ENCODE measurements around the gene CKLF.

The CKLF gene

DNA sequence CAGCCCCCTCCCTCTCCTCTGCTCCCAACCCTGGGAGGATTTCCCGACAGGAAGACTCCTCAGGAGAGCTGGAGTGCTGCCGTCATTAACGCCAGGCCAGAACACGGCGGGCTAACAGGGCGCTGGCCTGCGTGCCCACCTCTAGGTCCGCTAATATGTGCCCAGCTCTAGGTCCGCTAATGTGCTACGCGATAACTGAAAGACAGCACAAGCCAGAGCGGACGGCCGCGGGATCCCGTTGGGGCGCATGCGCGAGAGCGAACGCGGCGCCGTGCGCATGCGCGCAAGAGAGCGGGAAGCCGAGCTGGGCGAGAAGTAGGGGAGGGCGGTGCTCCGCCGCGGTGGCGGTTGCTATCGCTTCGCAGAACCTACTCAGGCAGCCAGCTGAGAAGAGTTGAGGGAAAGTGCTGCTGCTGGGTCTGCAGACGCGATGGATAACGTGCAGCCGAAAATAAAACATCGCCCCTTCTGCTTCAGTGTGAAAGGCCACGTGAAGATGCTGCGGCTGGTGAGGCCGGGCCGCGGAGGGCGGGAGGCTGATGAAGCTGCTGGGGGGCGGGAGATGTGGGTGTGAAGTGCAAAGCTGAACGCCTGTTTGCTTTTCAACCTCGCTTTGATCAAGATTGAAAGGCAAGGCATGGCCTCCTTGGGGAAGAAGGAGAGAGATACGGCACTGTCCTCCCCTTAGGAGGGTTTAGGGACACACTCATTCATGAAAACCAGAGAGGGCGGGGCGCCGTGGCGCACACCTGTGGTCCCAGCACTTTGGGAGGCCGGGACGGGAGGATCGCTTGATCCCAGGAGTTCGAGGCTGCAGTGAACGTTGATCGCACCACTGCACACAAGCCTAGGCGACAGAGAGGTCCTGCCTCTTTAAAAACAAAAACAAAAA, at the start of gene CKLF:
Gene CKLF (plus strand): TSS at position 291 of the 892 bp plus-strand sequence. CDS start 140 bp downstream, at position 431.
- H3K4me1 ChIP-seq (ENCODE audit: control insufficient read depth, insufficient read depth, low read length): 0 out of 2 replicates have a peak, but pooled peaks cover 2% of the 10 kb centered on the region
- WGBS (ENCODE audit: insufficient coverage, insufficient read length): no CpG with 5 or more reads among the region's 63 CpGs
- peak within 1 kb of the TSS; percentile 33; the same call in 1 of the 2 replicates for H3K4me3 ChIP-seq (ENCODE audit: low read length)

GRCh38 chr16:66503030-66503429, 49.3 kb upstream of the CKLF start:
- H3K36me3 ChIP-seq (ENCODE audit: control insufficient read depth, insufficient read depth, low read length): no peaks in the 10 kb centered on the region
- H3K27me3 ChIP-seq (ENCODE audit: control insufficient read depth, insufficient read depth, low read length): no peaks in the 10 kb centered on the region
- WGBS (ENCODE audit: insufficient coverage, insufficient read length): no CpG with 5 or more reads among the region's 2 CpGs
- H3K4me1 ChIP-seq (ENCODE audit: control insufficient read depth, insufficient read depth, low read length): no peaks in the 10 kb centered on the region
- DNase-seq (ENCODE audit: low read depth, low spot score): no peak
- no peak overlapping the region for H3K4me3 ChIP-seq (ENCODE audit: low read length)
- no peak overlapping the region for H3K27ac ChIP-seq (ENCODE audit: low read length)
- no peaks in the 10 kb centered on the region for H3K9me3 ChIP-seq (ENCODE audit: control insufficient read depth, insufficient read depth, low read length)

More for the DNA sequence above, at the start of gene CKLF:
- Histone ChIP-seq H3K27ac (ENCODE audit: low read length) (no peak within 1 kb of the TSS), H3K9me3 (ENCODE audit: control insufficient read depth, insufficient read depth, low read length) (no peaks in the 10 kb centered on the region), H3K36me3 (ENCODE audit: control insufficient read depth, insufficient read depth, low read length) (no peaks in the 10 kb centered on the region), H3K27me3 (ENCODE audit: control insufficient read depth, insufficient read depth, low read length) (no peaks in the 10 kb centered on the region; the same call in 1 of the 2 replicates)
- peak; percentile 60 for DNase-seq (ENCODE audit: low read depth, low spot score)

GRCh38 chr16:66503612-66504011, 48.8 kb upstream of the CKLF start:
- Histone ChIP-seq H3K4me3 (ENCODE audit: low read length) (no peak overlapping the region), H3K4me1 (ENCODE audit: control insufficient read depth, insufficient read depth, low read length) (no peaks in the 10 kb centered on the region), H3K9me3 (ENCODE audit: control insufficient read depth, insufficient read depth, low read length) (no peaks in the 10 kb centered on the region), H3K36me3 (ENCODE audit: control insufficient read depth, insufficient read depth, low read length) (no peaks in the 10 kb centered on the region), H3K27me3 (ENCODE audit: control insufficient read depth, insufficient read depth, low read length) (no peaks in the 10 kb centered on the region), H3K27ac (ENCODE audit: low read length) (no peak overlapping the region)
- no CpG with 5 or more reads among the region's 3 CpGs for WGBS (ENCODE audit: insufficient coverage, insufficient read length)
- DNase-seq (ENCODE audit: low read depth, low spot score): no peak

- no peaks in the 10 kb centered on the region for H3K27me3 ChIP-seq (ENCODE audit: control insufficient read depth, insufficient read depth, low read length)
- no peaks in the 10 kb centered on the region for H3K9me3 ChIP-seq (ENCODE audit: control insufficient read depth, insufficient read depth, low read length)
- H3K4me3 ChIP-seq (ENCODE audit: low read length): no peak overlapping the region
- H3K36me3 ChIP-seq (ENCODE audit: control insufficient read depth, insufficient read depth, low read length): no peaks in the 10 kb centered on the region
- DNase-seq (ENCODE audit: low read depth, low spot score): no peak
- WGBS (ENCODE audit: insufficient coverage, insufficient read length): no CpG with 5 or more reads among the region's 4 CpGs
- H3K27ac ChIP-seq (ENCODE audit: low read length): no peak overlapping the region
- no peaks in the 10 kb centered on the region for H3K4me1 ChIP-seq (ENCODE audit: control insufficient read depth, insufficient read depth, low read length)
These were observed 44.6 kb upstream of the CKLF start for GRCh38 chr16:66507731-66508239.

DNA sequence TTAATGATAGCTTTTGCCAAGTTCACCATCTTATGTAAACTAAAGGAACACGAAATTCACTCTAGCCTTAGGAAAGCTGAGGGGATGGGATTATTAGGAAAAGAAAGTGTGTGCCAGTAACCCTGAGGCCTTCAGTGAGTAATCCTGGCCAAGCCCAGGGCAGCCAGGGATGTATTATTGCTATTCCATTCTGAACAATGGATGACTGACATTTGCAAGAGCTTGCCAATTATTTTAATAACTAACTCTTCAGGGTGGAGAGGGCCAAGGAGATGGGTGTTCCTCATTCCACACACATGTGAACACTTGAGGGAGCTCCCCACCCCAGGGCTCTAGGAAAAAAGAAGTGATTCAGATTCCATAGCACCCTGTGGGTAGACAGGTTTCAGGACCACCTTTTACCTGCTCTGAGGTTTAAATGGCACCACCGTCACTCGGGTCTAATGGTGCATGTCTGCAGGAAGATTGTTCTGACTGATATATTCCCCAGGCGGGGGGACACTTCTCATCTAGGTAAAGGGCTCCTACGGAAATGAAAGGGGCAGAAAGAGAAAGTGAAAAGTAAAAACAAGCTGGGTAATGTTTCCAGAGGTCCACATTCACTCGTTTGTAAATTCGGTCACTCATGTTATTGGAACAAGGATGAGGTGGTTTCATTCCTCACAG, 44.0 kb upstream of the CKLF start:
- no peak for DNase-seq (ENCODE audit: low read depth, low spot score)
- Histone ChIP-seq H3K36me3 (ENCODE audit: control insufficient read depth, insufficient read depth, low read length) (no peaks in the 10 kb centered on the region), H3K27ac (ENCODE audit: low read length) (no peak overlapping the region), H3K9me3 (ENCODE audit: control insufficient read depth, insufficient read depth, low read length) (no peaks in the 10 kb centered on the region), H3K4me3 (ENCODE audit: low read length) (no peak overlapping the region), H3K4me1 (ENCODE audit: control insufficient read depth, insufficient read depth, low read length) (no peaks in the 10 kb centered on the region), H3K27me3 (ENCODE audit: control insufficient read depth, insufficient read depth, low read length) (no peaks in the 10 kb centered on the region)
- no CpG with 5 or more reads among the region's 7 CpGs for WGBS (ENCODE audit: insufficient coverage, insufficient read length)

DNA sequence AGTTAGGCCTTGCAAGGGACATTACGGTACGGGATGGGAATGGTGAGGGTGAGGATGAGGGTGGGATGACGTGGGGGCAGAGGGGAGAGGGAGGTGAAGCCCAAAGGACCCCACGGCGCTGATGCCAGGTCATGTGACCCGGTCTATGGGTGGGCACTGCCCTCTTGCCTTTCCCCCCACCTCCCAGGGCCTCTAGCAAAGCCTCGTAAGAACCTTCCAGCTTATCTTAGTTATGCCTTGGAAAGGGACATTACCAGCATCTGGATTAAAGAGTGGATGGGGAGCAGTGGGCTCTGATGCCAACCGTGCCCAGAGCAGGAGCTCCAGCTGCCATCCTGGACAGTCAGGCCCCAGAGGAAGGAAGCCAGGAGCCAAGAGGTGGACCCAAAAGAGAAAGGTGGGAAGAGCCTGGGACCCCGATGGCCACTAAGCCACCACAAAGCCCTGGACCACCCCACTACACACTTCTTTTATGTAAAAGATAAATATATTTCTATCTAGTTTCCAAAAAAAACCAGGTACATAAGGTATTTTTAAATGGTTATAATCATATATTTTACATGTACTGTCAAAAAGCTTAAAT, 43.4 kb upstream of the CKLF start:
- H3K4me3 ChIP-seq (ENCODE audit: low read length): no peak overlapping the region
- DNase-seq (ENCODE audit: low read depth, low spot score): no peak
- no peak overlapping the region for H3K27ac ChIP-seq (ENCODE audit: low read length)
- no peaks in the 10 kb centered on the region for H3K9me3 ChIP-seq (ENCODE audit: control insufficient read depth, insufficient read depth, low read length)
- no peaks in the 10 kb centered on the region for H3K36me3 ChIP-seq (ENCODE audit: control insufficient read depth, insufficient read depth, low read length)
- no CpG with 5 or more reads among the region's 9 CpGs for WGBS (ENCODE audit: insufficient coverage, insufficient read length)
- no peaks in the 10 kb centered on the region for H3K4me1 ChIP-seq (ENCODE audit: control insufficient read depth, insufficient read depth, low read length)
- H3K27me3 ChIP-seq (ENCODE audit: control insufficient read depth, insufficient read depth, low read length): no peaks in the 10 kb centered on the region

GRCh38 chr16:66509576-66509975, 42.8 kb upstream of the CKLF start:
- no peak overlapping the region for H3K27ac ChIP-seq (ENCODE audit: low read length)
- no peaks in the 10 kb centered on the region for H3K4me1 ChIP-seq (ENCODE audit: control insufficient read depth, insufficient read depth, low read length)
- H3K27me3 ChIP-seq (ENCODE audit: control insufficient read depth, insufficient read depth, low read length): no peaks in the 10 kb centered on the region
- DNase-seq (ENCODE audit: low read depth, low spot score): no peak
- no peak overlapping the region for H3K4me3 ChIP-seq (ENCODE audit: low read length)
- no peaks in the 10 kb centered on the region for H3K36me3 ChIP-seq (ENCODE audit: control insufficient read depth, insufficient read depth, low read length)
- no CpG with 5 or more reads among the region's 5 CpGs for WGBS (ENCODE audit: insufficient coverage, insufficient read length)
- H3K9me3 ChIP-seq (ENCODE audit: control insufficient read depth, insufficient read depth, low read length): no peaks in the 10 kb centered on the region

GRCh38 chr16:66510298-66510697, 42.1 kb upstream of the CKLF start:
- Histone ChIP-seq H3K4me3 (ENCODE audit: low read length) (no peak overlapping the region), H3K27ac (ENCODE audit: low read length) (no peak overlapping the region), H3K27me3 (ENCODE audit: control insufficient read depth, insufficient read depth, low read length) (no peaks in the 10 kb centered on the region), H3K4me1 (ENCODE audit: control insufficient read depth, insufficient read depth, low read length) (no peaks in the 10 kb centered on the region), H3K9me3 (ENCODE audit: control insufficient read depth, insufficient read depth, low read length) (no peaks in the 10 kb centered on the region), H3K36me3 (ENCODE audit: control insufficient read depth, insufficient read depth, low read length) (no peaks in the 10 kb centered on the region)
- DNase-seq (ENCODE audit: low read depth, low spot score): no peak
- WGBS (ENCODE audit: insufficient coverage, insufficient read length): no CpG with 5 or more reads among the region's 5 CpGs

- no peak for DNase-seq (ENCODE audit: low read depth, low spot score)
- WGBS (ENCODE audit: insufficient coverage, insufficient read length): no CpG with 5 or more reads among the region's 12 CpGs
- Histone ChIP-seq H3K36me3 (ENCODE audit: control insufficient read depth, insufficient read depth, low read length) (no peaks in the 10 kb centered on the region), H3K4me3 (ENCODE audit: low read length) (no peak overlapping the region), H3K27ac (ENCODE audit: low read length) (no peak overlapping the region), H3K9me3 (ENCODE audit: control insufficient read depth, insufficient read depth, low read length) (no peaks in the 10 kb centered on the region), H3K4me1 (ENCODE audit: control insufficient read depth, insufficient read depth, low read length) (peaks cover 2% of the 10 kb centered on the region; the same call in 1 of the 2 replicates), H3K27me3 (ENCODE audit: control insufficient read depth, insufficient read depth, low read length) (no peaks in the 10 kb centered on the region)
These were observed 41.4 kb upstream of the CKLF start for GRCh38 chr16:66510711-66511601.
